Left kidney (tissue), 2 donors: Measurements from ENCODE around the gene LMAN2L. TPM values are rescaled to one million over a fixed set of nuclear protein-coding genes. Genes with fewer than 3 reads are reported as not detected.

Experiments used
- DNase-seq: peaks from one replicate; pipeline ENCODE4 v3.0.0-alpha.2; 2013
- polyA plus RNA-seq: library from polyadenylated mRNA; unstranded; fragments of 120-200 nt; gene quantifications from one replicate; pipeline ENCODE4 v1.2.1, GENCODE V29; 2013; ENCODE audit not compliant: insufficient read length

LMAN2L gene
- polyA plus RNA-seq, 1 donor, result 49.5 TPM

- DNase-seq, result no peak
Observed at GRCh38 chr2:96710985-96711384, 28.9 kb downstream of the LMAN2L start.

GRCh38 chr2:96703021-96703751 lies 36.7 kb downstream of the LMAN2L start:
- DNase-seq, result no peak

GRCh38 chr2:96702098-96702785 lies 37.6 kb downstream of the LMAN2L start:
- no peak for DNase-seq

GRCh38 chr2:96701636-96702035 lies 38.2 kb downstream of the LMAN2L start:
- DNase-seq, result no peak

GRCh38 chr2:96700086-96700485 lies 39.8 kb downstream of the LMAN2L start:
- no peak for DNase-seq

GRCh38 chr2:96699621-96700020 lies 40.2 kb downstream of the LMAN2L start:
- DNase-seq, result no peak

- DNase-seq, result no peak
Observed at GRCh38 chr2:96699021-96699420, 40.8 kb downstream of the LMAN2L start.

- DNase-seq, result no peak
Observed at GRCh38 chr2:96698221-96698861, 41.5 kb downstream of the LMAN2L start.

GRCh38 chr2:96697476-96697875 lies 42.4 kb downstream of the LMAN2L start:
- no peak for DNase-seq

GRCh38 chr2:96695602-96696001 lies 44.3 kb downstream of the LMAN2L start:
- no peak for DNase-seq

GRCh38 chr2:96694816-96695455 lies 44.9 kb downstream of the LMAN2L start:
- DNase-seq, result no peak

GRCh38 chr2:96694279-96694678 lies 45.6 kb downstream of the LMAN2L start:
- DNase-seq, result no peak

GRCh38 chr2:96693286-96694200 lies 46.3 kb downstream of the LMAN2L start:
- no peak for DNase-seq

GRCh38 chr2:96692094-96692971 lies 47.5 kb downstream of the LMAN2L start:
- DNase-seq, result no peak

- no peak for DNase-seq
Observed at GRCh38 chr2:96691022-96691612, 48.7 kb downstream of the LMAN2L start.

- no peak for DNase-seq
Observed at GRCh38 chr2:96690306-96691021, 49.4 kb downstream of the LMAN2L start.

- no peak for DNase-seq
Observed at GRCh38 chr2:96689431-96689991, 50.4 kb downstream of the LMAN2L start.

- DNase-seq, result no peak
Observed at GRCh38 chr2:96688649-96689430, 51.0 kb downstream of the LMAN2L start.
